Stimulated activated CD4-positive, alpha-beta T cell treated with anti-CD3 and anti-CD28 coated beads, Interleukin-1b, Interleukin-23, amount 100 ng/mL, for 48 hours (primary cell): Measurements from ENCODE around the gene NCAPH2.
"Not testable (repeated sequence)": the region's sequence is repeated elsewhere in the genome, so short reads cannot be mapped to it uniquely, and the experiment has no call there.

Experiments
- DNase-seq: peaks from one replicate; pipeline ENCODE4 v3.0.0-alpha.2; 2020

The NCAPH2 gene

DNA sequence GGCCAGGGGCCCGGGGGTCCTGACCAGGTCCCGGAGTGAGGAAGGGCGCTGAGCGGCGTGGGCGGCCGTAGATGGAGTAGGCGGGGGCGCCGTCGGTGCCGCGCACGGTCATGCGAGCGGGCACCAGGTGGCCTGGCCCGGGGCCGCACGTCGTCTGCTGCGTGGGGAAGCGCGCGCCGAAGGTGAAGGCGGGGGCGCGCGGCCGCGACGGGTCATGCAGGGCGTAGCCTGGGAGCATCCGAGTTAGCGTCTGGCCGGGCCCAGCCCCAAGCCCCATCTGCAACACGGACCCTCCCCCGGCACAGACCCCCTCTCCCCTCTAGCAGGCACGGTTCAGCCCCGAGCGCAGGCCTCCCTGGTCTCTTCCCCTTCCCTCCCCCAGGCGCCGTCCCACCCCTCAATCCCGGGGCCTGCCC lies 23.5 kb downstream of the NCAPH2 start:
- DNase-seq: peak; percentile 75

DNA sequence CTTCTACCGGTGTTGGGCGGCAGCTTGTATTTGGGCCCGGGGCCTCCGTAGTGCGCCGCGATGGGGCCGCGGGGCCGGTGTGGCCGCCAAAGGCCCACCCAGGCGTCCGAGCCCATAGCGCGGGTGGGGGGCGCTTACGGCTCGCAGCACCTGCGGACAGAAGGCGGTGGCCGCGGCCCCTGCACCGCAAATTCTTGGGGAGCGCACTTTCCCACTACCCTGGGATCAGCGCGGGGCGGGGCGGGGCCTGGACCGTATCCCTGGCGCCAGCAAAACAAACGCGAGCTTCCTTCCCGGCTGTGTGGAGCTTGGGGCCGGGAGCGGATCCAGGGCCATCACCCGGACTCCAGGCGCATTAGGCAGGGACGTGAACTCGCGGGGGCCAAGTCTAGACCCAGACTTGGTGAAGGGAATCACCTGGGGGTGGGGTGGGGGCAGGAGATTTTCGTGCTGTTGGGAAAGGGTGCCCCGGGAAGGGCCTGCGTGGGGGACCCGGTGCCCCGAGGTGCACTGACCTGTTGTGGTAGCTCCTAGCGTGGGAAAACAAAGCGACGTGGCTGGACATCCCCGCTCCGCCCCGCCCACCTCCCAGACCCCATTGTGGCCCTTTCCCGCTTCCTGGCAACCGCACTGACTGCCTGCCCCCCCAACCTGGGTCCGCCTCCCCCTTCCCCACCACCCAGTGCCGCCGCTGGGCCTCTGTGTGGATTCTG lies 24.1 kb downstream of the NCAPH2 start:
- no peak for DNase-seq

DNA sequence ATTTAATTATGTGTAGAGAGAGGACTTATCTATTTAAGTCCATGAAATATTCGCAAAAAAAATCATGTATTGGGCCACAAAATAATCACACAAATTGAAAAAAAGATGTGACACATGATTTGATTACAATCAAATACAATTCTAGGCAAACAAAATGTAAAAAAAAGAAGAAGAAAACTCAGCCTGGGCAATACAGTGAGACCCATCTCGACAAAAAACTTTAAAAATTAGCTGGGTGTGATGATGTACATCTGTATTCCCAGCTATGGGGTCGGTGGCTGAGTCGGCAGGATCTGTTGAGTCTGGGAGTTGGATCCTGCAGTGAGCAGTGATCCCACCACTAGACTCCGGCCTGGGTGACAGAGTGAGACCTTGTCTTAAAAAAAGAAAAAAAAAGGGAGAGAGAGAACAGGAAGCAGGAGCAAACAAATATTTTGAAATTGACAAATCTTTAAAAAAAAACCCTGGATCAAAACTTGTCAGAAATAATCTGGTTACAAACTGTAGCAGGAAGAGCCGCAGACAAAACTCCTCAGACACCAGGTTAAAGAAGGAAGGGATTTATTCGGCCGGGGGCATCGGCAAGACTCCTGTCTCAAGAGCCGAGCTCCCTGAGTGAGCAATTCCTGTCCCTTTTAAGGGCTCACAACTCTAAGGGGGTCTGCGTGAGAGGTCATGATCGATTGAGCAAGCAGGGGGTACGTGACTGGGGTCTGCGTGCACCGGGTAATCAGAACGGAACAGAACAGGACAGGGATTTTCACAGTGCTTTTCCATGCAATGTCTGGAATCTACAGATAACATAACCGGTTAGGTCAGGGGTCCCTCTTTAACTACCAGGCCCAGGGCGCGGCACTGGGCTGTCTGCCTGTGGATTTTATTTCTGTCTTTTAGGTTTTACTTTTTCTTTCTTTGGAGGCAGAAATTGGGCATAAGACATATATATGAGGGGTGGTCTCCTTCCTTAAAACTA lies 25.1 kb downstream of the NCAPH2 start:
- no peak for DNase-seq

DNA sequence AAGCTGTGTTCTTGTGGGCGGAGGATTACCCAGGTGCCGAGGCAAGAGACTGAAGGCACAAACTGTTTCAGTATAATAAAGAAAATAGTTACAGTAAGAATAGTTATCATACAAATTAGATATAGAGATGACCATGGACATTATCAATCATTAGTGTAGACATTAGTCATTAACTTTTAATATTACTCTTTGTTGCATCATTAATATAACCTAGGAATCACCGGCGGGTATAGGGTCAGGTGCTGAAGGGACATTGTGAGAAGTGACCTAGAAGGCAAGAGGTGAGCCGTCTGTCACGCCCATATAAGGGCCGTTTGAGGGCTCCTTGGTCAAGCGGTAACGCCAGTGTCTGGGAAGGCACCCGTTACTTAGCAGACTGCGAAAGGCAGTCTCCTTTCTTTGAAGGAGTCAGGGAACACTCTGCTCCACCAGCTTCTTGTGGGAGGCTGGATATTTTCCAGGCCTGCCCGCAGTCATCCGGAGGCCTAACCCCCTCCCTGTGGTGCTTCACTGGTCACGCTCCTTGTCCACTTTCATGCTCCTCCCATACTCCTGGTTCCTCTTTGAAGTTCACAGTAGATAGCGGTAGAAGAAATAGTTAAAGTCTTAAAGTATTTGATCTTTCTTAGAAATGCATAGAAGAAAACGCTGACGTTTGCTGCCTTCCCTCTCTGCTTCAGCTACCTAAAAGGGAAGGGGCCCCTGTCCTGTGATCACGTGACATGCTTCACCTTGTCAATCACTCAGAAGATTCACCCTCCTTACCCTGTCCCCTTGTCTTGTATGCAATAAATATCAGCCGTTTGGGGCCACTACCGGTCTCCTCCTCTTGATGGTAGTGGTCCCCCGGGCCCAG lies 26.1 kb downstream of the NCAPH2 start:
- not testable (repeated sequence) for DNase-seq

DNA sequence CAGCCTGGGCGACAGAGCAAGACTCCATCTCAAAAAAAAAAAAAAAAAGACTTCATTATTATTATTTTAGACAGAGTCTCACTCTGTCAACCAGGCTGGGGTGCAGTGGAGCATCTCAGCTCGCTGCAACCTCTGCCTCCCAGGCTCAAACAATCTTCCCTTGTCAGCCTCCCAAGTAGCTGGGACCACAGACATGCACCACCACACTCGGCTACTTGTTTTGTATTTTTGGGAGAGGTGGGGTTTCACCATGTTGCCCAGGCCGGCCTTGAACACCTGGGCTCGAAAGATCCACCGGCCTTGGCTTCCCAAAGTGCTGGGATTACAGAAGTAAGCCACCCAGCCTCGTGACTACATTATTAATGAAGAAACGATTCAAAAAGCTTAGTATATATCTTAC lies 27.1 kb downstream of the NCAPH2 start:
- no peak for DNase-seq

DNA sequence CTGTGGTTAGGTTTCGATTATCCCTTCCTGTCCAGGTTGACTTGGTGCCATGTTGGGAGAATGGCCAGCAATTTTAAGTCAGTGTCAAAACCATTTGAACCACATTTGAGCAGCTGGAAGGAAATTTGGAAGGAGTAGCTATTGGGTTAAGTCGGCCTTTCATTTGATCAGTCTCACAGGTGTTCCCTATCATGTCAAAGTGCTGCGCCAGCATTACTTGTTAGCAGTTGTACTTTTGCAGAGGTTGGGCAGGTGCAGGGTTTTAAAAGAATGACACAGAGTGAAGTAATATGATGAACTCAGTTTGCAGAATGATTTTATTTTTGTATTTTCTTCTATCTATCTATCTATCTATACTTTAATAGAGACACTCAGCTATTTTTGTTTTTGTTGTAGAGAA lies 28.2 kb downstream of the NCAPH2 start:
- DNase-seq: no peak

DNA sequence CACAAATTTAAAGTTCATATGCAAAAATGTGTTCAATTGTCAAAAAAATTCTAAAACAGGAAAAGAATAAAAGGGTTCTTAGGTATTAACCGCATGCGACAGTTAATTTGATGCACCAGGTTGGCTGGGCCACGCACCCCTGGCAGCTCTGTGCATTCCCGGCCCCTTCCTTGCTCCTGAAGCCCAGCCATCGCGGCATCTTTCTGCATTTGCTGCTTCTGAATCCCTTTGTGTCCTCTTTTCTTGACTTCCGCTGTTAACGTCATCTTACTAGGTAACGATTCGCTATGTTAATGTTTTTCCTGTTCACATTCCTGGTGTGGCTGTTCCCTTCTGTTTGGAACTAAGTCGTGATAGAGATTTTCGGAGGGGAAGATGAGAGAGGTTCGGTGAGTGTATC lies 29.7 kb downstream of the NCAPH2 start:
- DNase-seq: no peak

DNA sequence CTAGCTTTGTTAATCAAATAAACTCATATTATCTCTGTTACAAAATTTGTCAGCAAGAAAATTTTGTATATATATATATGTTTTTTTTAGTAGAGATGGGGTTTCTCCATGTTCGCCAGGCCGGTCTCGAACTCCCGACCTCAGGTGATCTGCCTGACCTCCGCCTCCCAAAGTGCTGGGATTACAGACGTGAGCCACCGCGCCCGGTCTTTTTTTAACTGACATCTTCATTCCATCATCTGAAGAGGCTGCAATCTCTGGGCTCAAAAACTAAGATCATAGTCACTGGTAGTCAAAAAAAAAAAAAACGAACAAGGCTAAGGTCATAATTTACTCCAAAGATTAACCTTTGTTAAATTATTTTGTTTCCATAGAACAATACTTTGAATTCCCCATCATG lies 32.4 kb downstream of the NCAPH2 start:
- no peak for DNase-seq

DNA sequence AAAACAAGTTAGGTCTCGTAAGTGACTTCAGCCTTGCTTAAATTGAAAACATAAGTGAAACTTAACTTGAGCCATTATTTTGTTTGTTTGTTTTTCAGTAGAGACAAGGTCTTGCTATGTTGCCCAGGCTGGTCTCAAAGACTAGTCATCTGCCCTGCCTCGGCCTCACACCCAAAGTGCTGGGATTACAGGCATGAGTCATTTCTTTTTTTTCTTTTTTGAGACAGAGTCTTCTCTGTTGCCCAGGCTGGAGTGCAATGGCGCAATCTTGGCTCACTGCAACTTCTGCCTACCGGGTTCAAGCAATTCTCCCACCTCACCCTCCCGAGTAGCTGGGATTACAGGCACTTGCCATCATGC lies 33.6 kb downstream of the NCAPH2 start:
- DNase-seq: peak; percentile 72

DNA sequence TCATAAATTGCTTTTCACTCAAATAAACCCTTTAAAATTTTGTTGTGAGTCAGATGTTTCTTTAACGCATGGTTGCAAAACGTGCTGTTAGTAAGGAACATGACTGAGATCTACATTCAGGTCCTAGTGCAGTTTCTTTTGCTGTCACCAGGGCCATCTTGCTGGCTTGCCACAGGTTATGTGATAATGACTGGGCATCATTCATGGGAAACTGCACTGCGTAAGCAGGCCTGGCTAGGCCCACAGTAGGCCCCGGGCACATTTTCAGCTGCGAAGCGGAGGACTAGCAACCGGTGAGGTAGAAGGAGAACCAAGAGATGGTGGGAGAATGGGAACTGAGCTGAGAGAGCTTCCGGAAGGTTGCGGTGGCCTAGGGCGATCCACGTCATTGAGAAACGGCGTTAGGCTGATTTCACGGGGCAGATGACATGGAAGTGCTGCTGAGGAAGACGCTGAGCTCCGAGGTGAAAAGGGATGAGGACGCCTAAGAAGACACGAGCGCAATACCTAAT lies 34.4 kb downstream of the NCAPH2 start:
- peak; percentile 81 for DNase-seq

DNA sequence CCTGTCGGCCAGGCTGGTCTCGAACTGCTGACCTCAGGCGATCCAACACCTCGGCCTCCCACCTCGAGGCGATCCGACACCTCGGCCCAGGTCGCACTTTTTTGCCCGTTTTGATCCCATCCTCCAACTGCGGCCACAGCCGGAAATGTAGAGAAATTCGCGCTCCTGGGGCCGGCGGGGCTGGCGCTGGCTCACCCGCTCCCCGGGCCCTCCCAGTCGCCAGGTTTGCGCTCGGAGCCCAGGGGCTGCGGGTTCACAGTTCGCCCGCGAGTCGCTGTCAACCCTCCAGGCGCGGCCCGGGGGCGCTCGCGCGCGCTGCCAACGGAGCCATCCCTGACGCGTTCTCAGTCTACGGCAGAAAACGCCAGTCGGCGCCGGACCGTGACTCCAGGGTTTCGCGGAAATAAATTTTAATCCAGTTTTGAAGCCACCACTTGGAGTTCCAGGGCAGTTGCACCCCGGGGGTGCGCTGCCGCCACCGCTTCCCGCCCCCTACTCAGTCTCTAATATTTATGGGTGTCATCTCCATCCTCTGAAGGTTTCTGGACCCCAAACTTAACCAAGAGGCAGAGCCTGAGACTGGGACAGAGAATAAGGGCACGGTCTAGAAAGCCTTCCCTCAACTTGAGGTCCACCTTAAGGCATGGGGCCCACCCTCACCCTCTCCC lies 36.2 kb downstream of the NCAPH2 start:
- peak; percentile 85 for DNase-seq

DNA sequence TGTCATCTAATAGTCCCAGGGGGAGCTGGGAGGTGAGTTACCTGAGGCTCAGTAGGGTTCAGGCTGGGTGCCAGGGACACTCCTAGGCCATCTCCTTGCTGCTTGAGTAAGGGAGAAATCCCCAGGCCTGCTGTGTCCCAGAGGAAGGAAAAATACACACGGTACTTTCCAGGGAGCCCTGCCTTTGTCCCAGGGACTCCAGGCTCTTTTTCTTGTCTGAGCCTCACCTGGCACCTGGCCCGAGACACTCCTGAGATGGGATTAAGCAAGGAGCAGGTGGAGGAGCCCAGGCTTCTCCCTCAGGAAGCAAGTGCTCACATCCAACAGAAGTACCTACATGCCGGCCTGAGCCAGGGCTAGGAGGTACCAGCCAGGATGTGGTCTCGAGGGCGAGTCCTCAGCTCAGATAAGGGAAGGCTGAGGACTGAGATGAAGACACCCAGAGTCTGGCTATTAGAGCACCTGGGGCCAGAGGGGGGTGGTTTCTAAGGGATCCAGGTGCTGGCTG lies 36.8 kb downstream of the NCAPH2 start:
- DNase-seq: no peak

DNA sequence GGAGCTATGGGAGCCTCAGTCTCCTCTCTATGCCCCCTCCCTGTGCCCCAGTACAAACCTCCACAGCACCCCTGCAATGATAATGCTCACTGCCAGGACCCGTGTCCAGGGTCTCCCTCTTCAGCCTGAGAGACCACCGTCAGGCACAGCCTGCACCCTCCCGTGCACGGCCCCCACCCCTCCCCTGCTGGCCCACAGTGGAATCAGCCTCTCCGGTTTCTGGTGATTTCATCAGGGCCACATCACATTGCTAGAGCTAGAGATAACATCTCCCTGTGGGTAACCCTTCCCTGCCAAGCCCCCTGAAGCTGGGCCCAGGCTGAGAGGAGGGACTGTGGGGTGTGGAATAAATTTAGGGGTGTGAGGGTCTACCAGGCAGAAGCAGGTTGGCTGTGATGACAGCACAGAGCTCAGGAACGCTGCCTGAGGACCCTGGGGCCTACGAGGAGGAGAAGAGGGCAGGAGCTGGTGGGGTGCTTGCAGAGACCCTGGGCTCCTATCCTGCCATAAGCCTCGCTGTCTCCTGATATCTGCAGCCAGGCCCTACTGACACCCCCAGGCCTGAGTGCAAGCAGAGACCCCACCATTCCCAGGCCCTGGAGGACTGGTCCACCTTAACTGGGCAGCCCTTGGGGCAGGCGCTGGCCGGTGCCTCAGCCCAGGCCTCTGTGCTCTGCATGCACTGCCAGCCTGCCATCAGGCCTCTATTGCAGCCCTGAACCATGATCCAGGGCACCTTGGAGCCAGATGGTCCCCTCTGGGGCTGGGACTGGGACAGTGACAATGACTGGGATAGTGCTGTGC lies 37.7 kb downstream of the NCAPH2 start, which contains the start of gene KLHDC7B:
Gene KLHDC7B (plus strand): TSS at position 378 of the 804 bp plus-strand sequence. CDS start 345 bp downstream, at position 723.
- no peak for DNase-seq

DNA sequence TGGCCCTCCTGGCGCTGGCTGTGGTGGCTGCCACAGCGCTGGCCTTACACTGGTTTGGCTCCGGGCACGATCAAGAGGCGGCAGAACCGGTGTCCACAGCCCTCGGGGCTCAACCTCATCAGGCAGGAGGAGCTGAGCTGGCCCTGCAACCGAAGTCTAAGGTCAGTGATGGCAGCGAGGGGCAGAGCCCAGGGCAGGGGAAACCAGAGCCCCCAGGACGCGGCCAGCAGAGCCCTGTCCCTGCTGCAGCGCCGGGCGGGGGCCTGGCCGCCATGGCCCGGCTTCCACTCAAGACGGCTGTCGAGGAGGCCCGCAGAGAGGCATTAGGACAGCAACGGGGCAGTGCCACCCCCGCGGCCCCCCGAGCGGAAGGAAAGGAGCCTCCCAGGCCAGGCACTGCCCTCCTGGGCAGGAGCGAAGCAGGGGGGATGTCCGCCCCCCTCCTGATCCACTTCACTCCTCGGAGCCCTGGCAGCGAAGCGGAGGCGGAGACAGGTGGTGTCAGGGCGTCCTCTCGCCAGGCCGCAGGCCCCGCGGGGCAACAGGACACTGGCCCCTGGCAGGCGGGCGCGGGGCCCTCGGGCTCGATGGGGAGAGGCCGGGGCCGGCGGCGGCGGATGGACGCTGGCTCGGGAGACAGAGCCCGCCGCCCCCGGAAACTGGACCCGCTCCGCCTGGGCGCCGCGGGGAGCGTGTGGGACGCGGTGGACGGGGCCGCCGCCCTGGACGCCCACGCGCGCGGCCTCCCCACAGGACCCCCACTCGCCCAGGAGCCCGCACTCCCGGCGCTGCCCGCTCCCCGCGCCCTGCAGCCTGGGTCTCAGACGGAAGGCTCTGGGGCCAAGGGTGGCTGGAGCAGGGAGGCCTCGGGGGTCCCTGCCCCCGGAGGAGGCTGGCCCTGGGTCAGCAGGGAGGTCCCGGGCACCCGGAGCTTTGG lies 38.6 kb downstream of the NCAPH2 start:
- no peak for DNase-seq

DNA sequence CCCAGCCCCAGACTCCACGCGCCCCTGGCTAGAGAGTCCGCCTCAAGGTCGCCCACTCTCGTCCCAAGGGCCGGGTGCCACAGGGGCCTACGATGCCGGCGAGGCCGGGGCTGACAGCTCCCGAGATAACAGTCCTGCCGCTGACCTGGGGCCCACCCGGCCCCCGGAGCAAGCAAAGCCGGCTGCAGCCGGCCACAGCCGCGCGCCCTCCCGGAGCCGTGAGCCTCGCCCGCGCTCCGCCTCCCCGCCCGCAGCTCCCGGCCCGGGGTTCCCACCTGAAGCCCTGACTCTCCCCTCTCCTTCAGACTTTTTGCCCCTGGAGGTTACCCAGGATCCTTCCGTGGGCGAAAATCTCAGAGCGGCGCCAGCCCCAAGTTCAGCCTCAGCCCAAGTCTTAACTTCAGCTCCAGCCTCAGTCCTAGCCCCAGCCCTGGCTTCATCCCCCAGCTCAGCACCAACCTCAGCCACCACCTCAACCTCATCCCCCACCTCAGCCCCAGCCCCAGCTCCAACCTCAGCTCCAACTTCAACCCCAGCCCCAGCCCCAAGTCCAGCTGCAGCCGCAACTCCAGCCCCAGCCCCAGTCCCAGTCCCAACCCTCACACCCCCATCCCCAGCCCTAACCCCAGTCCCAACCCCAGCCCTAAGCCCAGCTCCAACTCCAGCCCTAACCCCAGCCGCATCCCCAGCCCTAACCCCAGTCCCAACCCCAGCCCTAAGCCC lies 39.4 kb downstream of the NCAPH2 start:
- no peak for DNase-seq

DNA sequence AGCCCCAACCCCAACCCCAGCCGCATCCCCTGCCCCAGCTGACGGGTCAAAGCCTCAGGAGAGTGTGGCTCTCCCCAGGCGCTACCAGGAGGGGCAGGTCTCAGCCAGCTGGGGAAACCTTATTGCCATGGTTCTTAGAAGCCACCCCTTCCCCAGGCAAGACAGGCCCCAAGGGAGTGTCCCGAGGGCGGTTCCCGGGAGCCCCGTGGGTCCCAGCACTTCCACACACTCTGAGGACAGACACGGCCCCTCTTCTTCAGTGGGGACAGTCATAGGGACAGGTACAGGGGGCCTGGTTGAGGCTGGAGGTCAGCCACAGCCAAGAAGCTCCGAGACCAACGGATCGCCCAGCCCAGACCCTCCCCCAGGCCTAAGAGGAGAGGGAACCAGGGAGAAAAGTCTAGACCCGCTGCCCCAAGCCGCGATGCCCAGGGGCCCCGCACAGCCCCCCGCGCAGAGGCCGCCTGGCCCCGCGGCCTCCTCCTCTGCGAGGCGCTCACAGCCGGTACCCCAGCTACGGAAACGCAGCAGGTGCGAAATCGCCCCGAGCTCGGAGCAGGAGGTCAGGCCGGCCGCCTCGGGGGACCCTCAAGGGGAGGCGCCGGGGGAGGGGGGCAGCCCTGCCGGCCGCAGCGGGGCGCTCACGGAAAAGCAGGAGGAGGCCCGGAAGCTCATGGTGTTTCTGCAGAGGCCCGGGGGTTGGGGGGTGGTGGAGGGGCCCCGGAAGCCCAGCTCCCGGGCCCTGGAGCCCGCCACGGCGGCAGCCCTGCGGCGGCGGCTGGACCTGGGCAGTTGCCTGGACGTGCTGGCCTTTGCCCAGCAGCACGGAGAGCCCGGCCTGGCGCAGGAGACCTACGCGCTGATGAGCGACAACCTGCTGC lies 40.3 kb downstream of the NCAPH2 start:
- DNase-seq: peak; percentile 45

DNA sequence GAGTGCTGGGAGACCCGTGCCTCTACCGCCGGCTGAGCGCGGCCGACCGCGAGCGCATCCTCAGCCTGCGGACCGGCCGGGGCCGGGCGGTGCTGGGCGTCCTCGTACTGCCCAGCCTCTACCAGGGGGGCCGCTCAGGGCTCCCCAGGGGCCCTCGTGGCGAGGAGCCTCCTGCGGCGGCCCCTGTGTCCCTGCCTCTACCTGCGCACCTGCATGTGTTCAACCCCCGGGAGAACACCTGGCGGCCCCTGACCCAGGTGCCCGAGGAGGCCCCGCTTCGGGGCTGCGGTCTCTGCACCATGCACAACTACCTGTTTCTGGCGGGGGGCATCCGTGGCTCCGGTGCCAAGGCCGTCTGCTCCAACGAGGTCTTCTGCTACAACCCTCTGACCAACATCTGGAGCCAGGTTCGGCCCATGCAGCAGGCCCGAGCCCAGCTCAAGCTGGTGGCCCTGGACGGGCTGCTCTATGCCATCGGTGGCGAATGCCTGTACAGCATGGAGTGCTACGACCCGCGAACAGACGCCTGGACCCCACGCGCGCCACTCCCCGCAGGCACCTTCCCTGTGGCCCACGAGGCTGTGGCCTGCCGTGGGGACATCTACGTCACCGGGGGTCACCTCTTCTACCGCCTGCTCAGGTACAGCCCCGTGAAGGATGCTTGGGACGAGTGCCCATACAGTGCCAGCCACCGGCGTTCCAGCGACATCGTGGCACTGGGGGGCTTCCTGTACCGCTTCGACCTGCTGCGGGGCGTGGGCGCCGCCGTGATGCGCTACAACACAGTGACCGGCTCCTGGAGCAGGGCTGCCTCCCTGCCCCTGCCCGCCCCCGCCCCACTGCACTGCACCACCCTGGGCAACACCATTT lies 41.1 kb downstream of the NCAPH2 start:
- no peak for DNase-seq
